Common myeloid progenitor, CD34-positive (primary cell): ENCODE data around the gene SCAND1.

Experiments used
- CTCF ChIA-PET: fragments of 350-600 bp; sonication (Branson Sonifier 250); formaldehyde crosslinking; loops from one replicate; lab custom pipeline; 2021; ENCODE audit warnings: antibody characterized with exemption; lab: Charles Lee
- POLR2A ChIA-PET: fragments of 350-600 bp; sonication (Branson Sonifier 250); formaldehyde crosslinking; loops from one replicate; lab custom pipeline; 2021; ENCODE audit warnings: antibody characterized with exemption; lab: Charles Lee
- DNase-seq, 3 donors: peaks; one replicate each; pipeline versions ENCODE4 v3.0.0 to v3.0.0-alpha.2; 2013
- H3K27ac ChIP-seq, 2 experiments: 1 replicate in 1 of 2; 2 replicates in 1 of 2; pipeline ENCODE4 v1.7.0; 2013; ENCODE audit warnings: inconsistent platforms in 2 of 2, low read length in 2 of 2, mild to moderate bottlenecking in 2 of 2, low read depth in 1 of 2, moderate library complexity in 1 of 2; ENCODE audit not compliant: severe bottlenecking in 2 of 2, insufficient read depth in 1 of 2, poor library complexity in 1 of 2
- H3K27me3 ChIP-seq, 5 experiments: replicated peaks in 2 of 5; 1 replicate in 3 of 5; 2 replicates in 2 of 5; pipeline versions ENCODE4 v1.6.1 to v1.7.0; 2013; ENCODE audit warnings: low read length in 4 of 5, mild to moderate bottlenecking in 2 of 5, moderate library complexity in 2 of 5, inconsistent platforms in 1 of 5; ENCODE audit not compliant: insufficient read depth in 5 of 5, control insufficient read depth in 4 of 5
- H3K36me3 ChIP-seq, 4 experiments: 1 replicate in 2 of 4; 2 replicates in 2 of 4; pipeline versions ENCODE4 v1.6.1 to v1.7.0; 2013; ENCODE audit warnings: low read length in 3 of 4, control low read depth in 1 of 4, mild to moderate bottlenecking in 1 of 4; ENCODE audit not compliant: control insufficient read depth in 4 of 4, insufficient read depth in 4 of 4
- H3K4me1 ChIP-seq, 4 experiments: 1 replicate in 3 of 4; 2 replicates in 1 of 4; pipeline versions ENCODE4 v1.6.1 to v1.7.1; 2013; ENCODE audit warnings: low read length in 3 of 4, mild to moderate bottlenecking in 3 of 4, control low read depth in 1 of 4, inconsistent platforms in 1 of 4, moderate library complexity in 1 of 4; ENCODE audit not compliant: control insufficient read depth in 4 of 4, insufficient read depth in 4 of 4; ENCODE audit errors: control extremely low read depth in 1 of 4
- H3K4me3 ChIP-seq, 7 experiments: 1 replicate in 4 of 7; 2 replicates in 3 of 7; pipeline versions ENCODE4 v1.5.1 to v1.7.0; 2013; ENCODE audit warnings: mild to moderate bottlenecking in 7 of 7, low read length in 6 of 7, moderate library complexity in 6 of 7, inconsistent platforms in 2 of 7, low read depth in 2 of 7, control low read depth in 1 of 7; ENCODE audit not compliant: insufficient read depth in 4 of 7, control insufficient read depth in 1 of 7; ENCODE audit errors: extremely low read depth in 1 of 7
- H3K9me3 ChIP-seq, 5 experiments: 1 replicate in 4 of 5; 2 replicates in 1 of 5; pipeline versions ENCODE4 v1.6.1 to v1.7.1; 2013; ENCODE audit warnings: low read length in 4 of 5, mild to moderate bottlenecking in 2 of 5, inconsistent platforms in 1 of 5, low read depth in 1 of 5, moderate library complexity in 1 of 5; ENCODE audit not compliant: control insufficient read depth in 4 of 5, insufficient read depth in 2 of 5; ENCODE audit errors: control extremely low read depth in 1 of 5
- WGBS: methylation state at CpG from one replicate; pipeline ENCODE4 v1.1.5; 2013; ENCODE audit not compliant: insufficient coverage; 5-methylcytosine and 5-hydroxymethylcytosine counted together

SCAND1 gene

GRCh38 chr20:35904982-35905663 lies 49.2 kb downstream of the SCAND1 start:
- peaks cover 18 to 36% (median 31%) of the 10 kb centered on the region in 4 experiments for H3K36me3 ChIP-seq
- POLR2A ChIA-PET, result interaction anchor here (0.6 kb wide), 1 partner anchor 12 kb away, joined by 5 read pairs; no protein-coding TSS in a partner anchor
- no peaks in the 10 kb centered on the region for H3K27me3 ChIP-seq
- H3K4me3 ChIP-seq, result no peak overlapping the region
- peaks cover 0 to 3% (median 0%) of the 10 kb centered on the region in 5 experiments for H3K9me3 ChIP-seq
- peaks cover 0 to 2% (median 0%) of the 10 kb centered on the region in 4 experiments for H3K4me1 ChIP-seq
- WGBS, result 97% methylated on average over 4 of the region's 4 CpGs
- CTCF ChIA-PET, result no interaction called here
- no peak overlapping the region for H3K27ac ChIP-seq
- no peak for DNase-seq

DNA sequence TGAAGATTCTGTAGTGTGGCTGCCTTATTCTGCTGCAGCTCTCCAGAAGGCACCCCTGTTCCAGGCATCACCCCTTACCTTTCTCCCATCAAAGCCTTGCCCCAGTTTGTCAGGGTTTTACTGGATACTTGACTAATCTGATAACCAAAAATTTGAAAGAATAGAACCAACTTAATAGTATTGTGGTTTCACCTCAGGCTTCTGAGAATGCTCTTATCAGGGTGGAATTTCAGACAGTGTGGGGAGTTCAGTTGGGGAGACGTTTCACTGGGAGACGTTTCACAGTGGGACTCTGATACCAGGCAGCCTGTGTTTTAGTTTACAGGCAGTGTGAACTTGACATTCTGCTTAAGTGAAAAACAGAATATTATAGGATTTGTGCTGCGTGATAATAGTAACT lies 50.5 kb downstream of the SCAND1 start:
- peaks cover 0 to 2% (median 0%) of the 10 kb centered on the region in 4 experiments for H3K4me1 ChIP-seq
- no peak overlapping the region for H3K4me3 ChIP-seq
- no peak for DNase-seq
- no peak overlapping the region for H3K27ac ChIP-seq
- H3K27me3 ChIP-seq, result no peaks in the 10 kb centered on the region
- CTCF ChIA-PET, result interaction anchor here (0.7 kb wide), 1 partner anchor 24 kb away, joined by 3 read pairs; no protein-coding TSS in a partner anchor
- POLR2A ChIA-PET, result no interaction called here
- peaks cover 0 to 3% (median 0%) of the 10 kb centered on the region in 5 experiments for H3K9me3 ChIP-seq
- 85% methylated on average over 3 of the region's 3 CpGs for WGBS
- H3K36me3 ChIP-seq, result peaks cover 17 to 39% (median 37%) of the 10 kb centered on the region in 4 experiments
